Subcutaneous abdominal adipose tissue (tissue), 5 donors: ENCODE data around the gene UGGT1.

Experiments
- H3K27ac ChIP-seq: one replicate; pipeline ENCODE4 v1.7.0; 2013; ENCODE audit warnings: low read depth, mild to moderate bottlenecking, inconsistent platforms, low read length, moderate library complexity
- H3K27me3 ChIP-seq, 5 donors: one replicate each; pipeline ENCODE4 v1.7.0; 2013; ENCODE audit warnings: low read length in 5 of 5, inconsistent platforms in 1 of 5; ENCODE audit not compliant: control insufficient read depth in 5 of 5, insufficient read depth in 4 of 5
- H3K36me3 ChIP-seq, 5 donors: one replicate each; pipeline ENCODE4 v1.7.0; 2013; ENCODE audit warnings: low read length in 5 of 5; ENCODE audit not compliant: control insufficient read depth in 5 of 5, insufficient read depth in 5 of 5
- H3K4me1 ChIP-seq, 5 donors: one replicate each; pipeline ENCODE4 v1.7.0; 2013; ENCODE audit warnings: low read length in 5 of 5, mild to moderate bottlenecking in 3 of 5, moderate library complexity in 1 of 5; ENCODE audit not compliant: control insufficient read depth in 5 of 5, insufficient read depth in 5 of 5
- H3K4me3 ChIP-seq, 5 donors: one replicate each; pipeline ENCODE4 v1.7.0; 2013; ENCODE audit warnings: low read length in 5 of 5, low read depth in 1 of 5
- H3K9ac ChIP-seq, 5 donors: one replicate each; pipeline ENCODE4 v1.7.0; 2013; ENCODE audit warnings: low read length in 5 of 5, mild to moderate bottlenecking in 4 of 5, moderate library complexity in 3 of 5
- H3K9me3 ChIP-seq, 5 donors: one replicate each; pipeline ENCODE4 v1.7.0; 2013; ENCODE audit warnings: low read length in 5 of 5; ENCODE audit not compliant: control insufficient read depth in 5 of 5
- donor health status: healthy.
- donor health status: healthy.
- donor health status: healthy.
- donor health status: healthy.
- donor health status: healthy.

The UGGT1 gene

DNA sequence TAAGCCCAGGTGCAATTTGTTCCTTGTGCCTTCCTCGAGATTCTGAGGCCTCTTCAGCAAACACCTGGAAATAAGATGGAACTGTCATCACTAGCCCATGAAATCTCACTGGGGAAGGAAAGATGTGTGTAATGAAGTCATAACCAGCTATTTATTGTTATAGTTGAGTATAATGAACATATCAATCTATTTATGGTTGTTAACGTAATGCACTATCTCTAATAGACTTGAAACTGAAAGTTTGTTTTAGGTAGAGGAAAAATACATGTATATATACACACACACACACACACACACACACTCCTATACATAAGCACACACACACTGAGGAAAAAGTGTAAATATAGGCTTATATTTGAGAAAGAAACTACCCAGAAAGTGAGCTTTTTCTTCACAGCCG, 62.8 kb downstream of the UGGT1 start:
- Histone ChIP-seq H3K27me3 (no peaks in the 10 kb centered on the region), H3K9ac (peak overlapping the region in 1 of 5 donors; percentile 6), H3K4me1 (peaks cover 0 to 2% (median 0%) of the 10 kb centered on the region in 5 donors), H3K36me3 (peaks cover 39 to 75% (median 54%) of the 10 kb centered on the region in 5 donors), H3K27ac (no peak overlapping the region), H3K4me3 (no peak overlapping the region), H3K9me3 (no peaks in the 10 kb centered on the region)

DNA sequence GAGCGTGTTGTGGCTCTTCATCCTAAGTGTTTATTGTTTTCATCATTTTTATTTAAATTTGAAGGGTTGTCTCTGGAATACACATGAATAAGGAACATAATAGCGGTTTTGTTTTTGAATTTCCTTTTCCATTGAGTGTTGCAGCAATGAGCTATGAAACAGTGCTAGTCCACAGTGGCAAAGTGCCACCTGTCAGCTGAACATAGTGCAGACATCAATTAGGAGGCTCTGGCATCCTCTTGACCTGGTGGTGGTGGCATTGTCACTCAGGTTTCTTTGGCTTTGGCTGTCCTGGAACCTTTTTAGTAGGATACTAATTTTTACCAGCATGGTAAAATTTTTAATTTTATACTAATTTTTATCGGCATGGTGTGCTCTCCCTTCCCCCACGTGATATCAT, 63.2 kb downstream of the UGGT1 start:
- no peaks in the 10 kb centered on the region for H3K9me3 ChIP-seq
- H3K4me3 ChIP-seq = no peak overlapping the region
- H3K27ac ChIP-seq = no peak overlapping the region
- no peaks in the 10 kb centered on the region for H3K4me1 ChIP-seq
- H3K27me3 ChIP-seq = no peaks in the 10 kb centered on the region
- no peak overlapping the region for H3K9ac ChIP-seq
- H3K36me3 ChIP-seq = peaks cover 39 to 75% (median 56%) of the 10 kb centered on the region in 5 donors

DNA sequence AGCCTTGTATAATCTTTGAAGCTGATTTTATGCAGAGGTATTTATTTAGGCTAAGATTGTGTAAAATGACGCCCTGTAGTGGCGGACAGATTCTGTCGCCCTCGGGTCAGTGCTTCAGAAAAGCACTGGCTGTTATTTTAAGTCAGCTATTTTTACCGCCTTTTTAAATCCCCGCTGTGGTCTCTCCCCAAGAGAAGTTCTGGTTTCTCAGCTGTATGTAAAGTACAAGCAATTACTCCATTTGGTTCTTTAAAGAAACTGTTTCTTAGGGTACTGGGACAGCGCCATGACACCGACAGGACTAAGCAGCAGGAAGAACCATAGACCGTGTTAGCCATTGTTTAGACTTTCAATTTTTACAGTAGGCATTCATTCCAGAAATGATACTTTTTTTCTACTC, 65.0 kb downstream of the UGGT1 start:
- H3K36me3 ChIP-seq = peaks cover 44 to 83% (median 64%) of the 10 kb centered on the region in 5 donors
- no peaks in the 10 kb centered on the region for H3K9me3 ChIP-seq
- H3K4me3 ChIP-seq = no peak overlapping the region
- H3K27ac ChIP-seq = no peak overlapping the region
- no peaks in the 10 kb centered on the region for H3K27me3 ChIP-seq
- H3K9ac ChIP-seq = no peak overlapping the region
- H3K4me1 ChIP-seq = no peaks in the 10 kb centered on the region

DNA sequence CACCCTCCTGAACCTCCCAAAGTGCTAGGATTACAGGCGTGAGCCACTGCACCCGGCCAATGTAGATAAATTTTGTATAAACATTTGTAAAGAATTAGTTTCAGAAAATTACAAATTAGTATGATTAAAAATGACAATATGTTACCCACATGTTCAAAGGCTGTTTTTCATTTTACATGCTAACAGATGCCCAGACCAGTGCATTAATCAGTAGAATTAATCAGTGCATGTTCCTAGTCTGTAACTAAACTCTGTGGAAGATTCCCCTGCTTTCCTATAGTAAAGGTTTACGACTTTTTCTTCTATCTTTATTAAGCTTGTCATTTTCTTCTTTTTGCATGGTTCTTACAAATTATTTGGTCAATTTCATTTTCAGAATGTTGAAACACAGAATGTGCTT, 65.8 kb downstream of the UGGT1 start:
- Histone ChIP-seq H3K36me3 (peaks cover 44 to 86% (median 66%) of the 10 kb centered on the region in 5 donors), H3K9me3 (no peaks in the 10 kb centered on the region)

DNA sequence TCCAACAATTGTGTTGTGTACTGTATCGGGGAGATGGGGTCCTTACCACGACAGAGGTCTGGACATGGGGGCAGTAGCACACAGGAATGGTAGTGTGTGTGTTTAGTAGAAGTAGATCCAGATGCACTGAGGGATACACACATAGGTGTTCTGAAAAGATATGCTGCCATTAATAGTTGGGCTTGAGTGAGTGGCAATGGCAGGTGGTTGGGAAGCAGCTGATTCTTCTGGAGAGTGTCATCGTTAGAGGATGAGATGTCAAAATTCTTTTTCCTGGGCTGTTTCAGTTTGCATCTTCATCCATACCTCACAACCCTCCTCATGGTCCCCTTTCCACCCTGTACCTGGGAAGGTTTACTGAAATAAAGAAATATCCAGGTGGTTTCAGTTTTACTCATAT, 66.6 kb downstream of the UGGT1 start:
- Histone ChIP-seq H3K4me3 (no peak overlapping the region), H3K36me3 (peaks cover 40 to 84% (median 61%) of the 10 kb centered on the region in 5 donors), H3K4me1 (peaks cover 0 to 4% (median 4%) of the 10 kb centered on the region in 5 donors), H3K27me3 (no peaks in the 10 kb centered on the region), H3K27ac (no peak overlapping the region), H3K9ac (no peak overlapping the region), H3K9me3 (no peaks in the 10 kb centered on the region)

More for the DNA sequence above, 65.8 kb downstream of the UGGT1 start:
- Histone ChIP-seq H3K4me3 (no peak overlapping the region), H3K27ac (no peak overlapping the region), H3K4me1 (no peaks in the 10 kb centered on the region), H3K9ac (no peak overlapping the region), H3K27me3 (no peaks in the 10 kb centered on the region)

DNA sequence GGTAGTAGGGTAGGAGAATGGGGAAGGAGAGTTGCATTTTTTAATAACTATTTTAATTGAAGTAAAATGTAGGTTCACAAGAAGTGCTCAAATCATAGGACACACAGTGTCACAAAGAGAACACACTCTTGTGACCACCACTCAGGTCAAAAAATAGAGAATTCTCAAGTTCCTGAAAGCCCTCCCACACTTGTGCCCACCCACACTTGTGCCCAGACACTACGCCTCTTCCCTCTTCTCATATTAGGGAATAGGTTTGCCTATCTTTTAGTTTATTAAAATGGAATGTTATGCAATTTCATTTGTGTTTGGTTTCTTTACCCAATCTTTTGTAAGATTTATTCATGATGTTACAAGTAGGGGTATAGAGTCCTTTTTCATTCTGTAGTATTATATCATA, 67.2 kb downstream of the UGGT1 start:
- Histone ChIP-seq H3K27me3 (no peaks in the 10 kb centered on the region), H3K36me3 (peaks cover 34 to 83% (median 60%) of the 10 kb centered on the region in 5 donors), H3K4me1 (peaks cover 0 to 6% (median 4%) of the 10 kb centered on the region in 5 donors), H3K4me3 (no peak overlapping the region), H3K9me3 (no peaks in the 10 kb centered on the region), H3K27ac (no peak overlapping the region), H3K9ac (no peak overlapping the region)

DNA sequence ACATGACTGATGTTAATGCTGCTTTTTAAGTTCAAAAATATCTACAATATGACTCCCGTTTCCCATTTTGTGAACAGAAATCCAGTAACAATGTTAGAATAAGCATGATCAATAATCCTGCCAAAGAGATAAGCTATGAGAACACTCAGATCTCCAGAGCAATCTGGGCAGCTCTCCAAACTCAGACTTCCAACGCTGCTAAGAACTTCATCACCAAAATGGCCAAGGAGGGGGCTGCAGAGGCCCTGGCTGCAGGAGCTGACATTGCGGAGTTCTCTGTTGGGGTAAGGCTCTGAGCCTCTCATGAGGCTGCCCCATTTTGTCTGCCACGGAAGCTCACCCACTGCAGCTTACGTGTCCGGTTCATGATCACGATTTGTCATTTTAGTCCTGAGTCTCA, 68.4 kb downstream of the UGGT1 start:
- H3K4me3 ChIP-seq = no peak overlapping the region
- H3K27ac ChIP-seq = no peak overlapping the region
- no peak overlapping the region for H3K9ac ChIP-seq
- peaks cover 0 to 6% (median 4%) of the 10 kb centered on the region in 5 donors for H3K4me1 ChIP-seq
- peaks cover 24 to 72% (median 52%) of the 10 kb centered on the region in 5 donors for H3K36me3 ChIP-seq
- no peaks in the 10 kb centered on the region for H3K27me3 ChIP-seq
- H3K9me3 ChIP-seq = no peaks in the 10 kb centered on the region

DNA sequence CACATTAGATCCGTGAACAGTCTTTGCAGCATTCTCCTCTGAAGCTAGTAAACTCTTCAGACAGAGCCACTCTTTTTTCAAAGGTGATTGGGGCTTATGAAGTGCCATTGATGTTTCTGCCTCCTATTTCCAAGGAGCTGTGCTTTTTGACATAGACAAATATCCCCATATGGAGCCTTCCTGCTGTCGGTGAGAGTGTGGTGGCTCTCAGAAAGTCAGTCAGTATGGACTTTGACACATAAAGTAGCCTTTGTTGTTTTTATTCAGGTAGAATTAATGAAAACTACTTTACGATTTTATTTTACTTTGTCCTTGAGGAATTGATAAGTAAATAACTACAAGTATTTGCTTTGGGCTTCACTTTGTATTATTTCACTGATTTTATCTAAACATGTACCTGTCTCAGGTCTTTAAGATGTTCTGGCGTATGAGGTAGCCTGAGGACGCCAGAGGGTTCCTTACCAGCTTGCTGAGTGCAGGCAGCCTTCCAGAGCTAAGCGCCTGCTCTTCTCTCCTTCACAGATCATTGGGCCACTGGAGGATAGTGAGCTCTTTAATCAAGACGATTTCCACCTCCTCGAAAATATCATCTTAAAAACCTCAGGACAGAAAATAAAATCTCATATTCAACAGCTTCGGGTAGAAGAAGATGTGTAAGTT, 69.7 kb downstream of the UGGT1 start:
- H3K9ac ChIP-seq = no peak overlapping the region
- peaks cover 0 to 6% (median 4%) of the 10 kb centered on the region in 5 donors for H3K4me1 ChIP-seq
- no peak overlapping the region for H3K27ac ChIP-seq
- no peaks in the 10 kb centered on the region for H3K9me3 ChIP-seq
- H3K27me3 ChIP-seq = no peaks in the 10 kb centered on the region
- H3K4me3 ChIP-seq = no peak overlapping the region
- H3K36me3 ChIP-seq = peaks cover 18 to 77% (median 54%) of the 10 kb centered on the region in 5 donors

DNA sequence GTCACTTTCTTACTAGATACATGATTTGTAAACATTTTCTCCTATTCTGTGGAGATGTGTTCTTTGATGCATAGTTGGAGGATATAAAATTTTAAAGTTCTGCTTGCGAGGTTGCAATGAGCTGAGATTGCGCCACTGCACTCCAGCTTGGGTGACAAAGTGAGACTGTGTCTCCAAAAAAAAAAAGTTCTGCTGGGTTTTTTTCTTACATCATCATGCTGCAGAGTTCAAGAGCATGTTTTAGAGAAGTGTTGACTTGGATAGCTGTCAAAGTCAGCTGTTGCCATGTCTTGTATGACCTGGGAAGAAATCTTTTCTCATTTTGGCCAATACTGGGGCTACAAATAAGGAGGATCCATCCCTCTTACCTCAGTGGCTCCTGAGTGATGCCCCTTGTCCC, 71.3 kb downstream of the UGGT1 start:
- Histone ChIP-seq H3K4me1 (peaks cover 0 to 6% (median 4%) of the 10 kb centered on the region in 5 donors), H3K27me3 (no peaks in the 10 kb centered on the region), H3K9me3 (no peaks in the 10 kb centered on the region), H3K9ac (no peak overlapping the region), H3K36me3 (peaks cover 21 to 79% (median 59%) of the 10 kb centered on the region in 5 donors), H3K27ac (no peak overlapping the region), H3K4me3 (no peak overlapping the region)

DNA sequence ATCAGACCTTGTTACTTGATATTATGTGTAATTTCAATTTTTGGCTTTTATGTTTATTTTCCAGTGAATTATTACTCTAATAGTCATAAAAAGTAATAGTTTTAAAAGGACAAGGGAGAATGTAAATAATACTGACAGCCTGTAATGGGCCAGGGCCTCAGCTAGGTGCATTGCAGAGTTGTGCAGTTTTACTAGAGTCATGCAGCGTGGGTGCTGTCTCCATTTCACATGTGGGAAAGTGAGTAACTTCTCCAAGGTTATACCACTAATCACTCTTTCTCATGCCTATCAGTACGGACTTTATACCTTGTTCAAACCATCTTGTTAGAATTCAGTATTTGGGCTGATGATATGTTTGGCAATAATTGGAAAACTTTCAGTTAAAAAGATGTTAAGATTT, 73.3 kb downstream of the UGGT1 start:
- peaks cover 0 to 6% (median 4%) of the 10 kb centered on the region in 5 donors for H3K4me1 ChIP-seq
- H3K4me3 ChIP-seq = no peak overlapping the region
- no peak overlapping the region for H3K9ac ChIP-seq
- H3K27ac ChIP-seq = no peak overlapping the region
- no peaks in the 10 kb centered on the region for H3K9me3 ChIP-seq
- peaks cover 18 to 77% (median 58%) of the 10 kb centered on the region in 5 donors for H3K36me3 ChIP-seq
- H3K27me3 ChIP-seq = no peaks in the 10 kb centered on the region
